Ascending aorta (tissue), 2 donors: Measurements from ENCODE around the gene HSPA2. TPM values are rescaled to one million over a fixed set of nuclear protein-coding genes. Genes with fewer than 3 reads are reported as not detected.

Source experiments
- DNase-seq, 2 donors: peaks; one replicate each; pipeline ENCODE4 v3.0.0-alpha.2; 2019; ENCODE audit warnings: low spot score in 2 of 2
- H3K27ac ChIP-seq, 2 donors: fragments of 200-600 bp; sonication (generic); one replicate each; pipeline ENCODE4 v1.5.1; 2016 to 2017; ENCODE audit warnings: mild to moderate bottlenecking in 1 of 2
- H3K27me3 ChIP-seq: fragments of 200-600 bp; sonication (generic); one replicate; pipeline ENCODE4 v1.5.1; 2017
- H3K36me3 ChIP-seq, 2 donors: fragments of 200-600 bp; sonication (generic); one replicate each; pipeline ENCODE4 v1.5.1; 2016
- H3K4me1 ChIP-seq, 2 donors: fragments of 200-600 bp; sonication (generic); one replicate each; pipeline ENCODE4 v1.5.1; 2016 to 2017; ENCODE audit warnings: mild to moderate bottlenecking in 1 of 2
- H3K4me3 ChIP-seq, 2 donors: fragments of 200-600 bp; sonication (generic); one replicate each; pipeline ENCODE4 v1.5.1; 2016 to 2017; ENCODE audit warnings: mild to moderate bottlenecking in 1 of 2
- H3K9me3 ChIP-seq, 2 donors: fragments of 200-600 bp; sonication (generic); one replicate each; pipeline ENCODE4 v1.5.1; 2016
- intact Hi-C: fragments of 100-400 bp; cut with DNase I; formaldehyde crosslinking; loops from one replicate; pipeline ENCODE4 v1.15.1; 2023
- total RNA-seq: library from RNA; depleted of rRNA; stranded (reverse); fragments of >200 nt; gene quantifications from one replicate; pipeline ENCODE4 v1.1.0, GENCODE V29; 2016
- TF ChIP-seq, protein P1 (sequence below), 3 experiments: fragments of 200-600 bp in 2 of 3; fragments of 450-650 bp in 1 of 3; sonication (generic) in 2 of 3; IDR thresholded peaks; one replicate each; pipeline ENCODE4 v1.5.1; 2016 to 2019; ENCODE audit warnings: antibody characterized with exemption in 3 of 3, mild to moderate bottlenecking in 1 of 3, moderate library complexity in 1 of 3

HSPA2 gene
- total RNA-seq, result 22.9 TPM

DNA sequence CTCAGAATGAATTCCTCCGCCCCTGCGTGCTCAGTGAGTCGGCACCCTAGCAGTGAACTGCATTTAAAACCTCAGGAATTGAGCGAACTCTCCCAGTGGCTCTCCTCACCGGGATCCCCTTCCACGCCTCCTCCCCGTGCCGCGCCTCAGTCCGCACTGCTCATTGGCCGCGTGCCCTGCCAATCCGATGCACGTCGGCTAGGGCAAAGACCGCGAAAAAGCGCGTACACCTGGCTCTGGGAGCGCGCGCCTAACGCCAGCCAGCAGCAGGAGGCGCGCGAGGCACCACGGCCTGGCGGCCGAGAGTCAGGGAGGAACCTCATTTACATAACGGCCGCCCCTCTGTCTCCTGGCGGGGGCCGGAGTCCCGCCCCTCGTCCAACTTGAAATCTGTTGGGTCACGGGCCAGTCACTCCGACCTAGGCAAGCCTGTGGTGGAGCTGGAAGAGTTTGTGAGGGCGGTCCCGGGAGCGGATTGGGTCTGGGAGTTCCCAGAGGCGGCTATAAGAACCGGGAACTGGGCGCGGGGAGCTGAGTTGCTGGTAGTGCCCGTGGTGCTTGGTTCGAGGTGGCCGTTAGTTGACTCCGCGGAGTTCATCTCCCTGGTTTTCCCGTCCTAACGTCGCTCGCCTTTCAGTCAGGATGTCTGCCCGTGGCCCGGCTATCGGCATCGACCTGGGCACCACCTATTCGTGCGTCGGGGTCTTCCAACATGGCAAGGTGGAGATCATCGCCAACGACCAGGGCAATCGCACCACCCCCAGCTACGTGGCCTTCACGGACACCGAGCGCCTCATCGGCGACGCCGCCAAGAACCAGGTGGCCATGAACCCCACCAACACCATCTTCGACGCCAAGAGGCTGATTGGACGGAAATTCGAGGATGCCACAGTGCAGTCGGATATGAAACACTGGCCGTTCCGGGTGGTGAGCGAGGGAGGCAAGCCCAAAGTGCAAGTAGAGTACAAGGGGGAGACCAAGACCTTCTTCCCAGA, at the start of gene HSPA2:
Gene HSPA2 (plus strand): TSS at position 534 of the 995 bp plus-strand sequence. CDS start 109 bp downstream, at position 643.
- intact Hi-C loops, result loop anchor here (1.0 to 10.0 kb wide), 7 partner anchors 29 to 374 kb away; partner anchors contain the start of genes CHURC1 and ZBTB25
- Histone ChIP-seq H3K27me3 (no peaks in the 10 kb centered on the region), H3K27ac (peak within 1 kb of the TSS; percentile 87 to 93), H3K4me1 (peaks cover 0 to 10% of the 10 kb centered on the region in 2 donors), H3K36me3 (no peaks in the 10 kb centered on the region), H3K9me3 (no peaks in the 10 kb centered on the region), H3K4me3 (peak within 1 kb of the TSS; percentile 69 to 74)
- TF ChIP-seq, protein P1, sequence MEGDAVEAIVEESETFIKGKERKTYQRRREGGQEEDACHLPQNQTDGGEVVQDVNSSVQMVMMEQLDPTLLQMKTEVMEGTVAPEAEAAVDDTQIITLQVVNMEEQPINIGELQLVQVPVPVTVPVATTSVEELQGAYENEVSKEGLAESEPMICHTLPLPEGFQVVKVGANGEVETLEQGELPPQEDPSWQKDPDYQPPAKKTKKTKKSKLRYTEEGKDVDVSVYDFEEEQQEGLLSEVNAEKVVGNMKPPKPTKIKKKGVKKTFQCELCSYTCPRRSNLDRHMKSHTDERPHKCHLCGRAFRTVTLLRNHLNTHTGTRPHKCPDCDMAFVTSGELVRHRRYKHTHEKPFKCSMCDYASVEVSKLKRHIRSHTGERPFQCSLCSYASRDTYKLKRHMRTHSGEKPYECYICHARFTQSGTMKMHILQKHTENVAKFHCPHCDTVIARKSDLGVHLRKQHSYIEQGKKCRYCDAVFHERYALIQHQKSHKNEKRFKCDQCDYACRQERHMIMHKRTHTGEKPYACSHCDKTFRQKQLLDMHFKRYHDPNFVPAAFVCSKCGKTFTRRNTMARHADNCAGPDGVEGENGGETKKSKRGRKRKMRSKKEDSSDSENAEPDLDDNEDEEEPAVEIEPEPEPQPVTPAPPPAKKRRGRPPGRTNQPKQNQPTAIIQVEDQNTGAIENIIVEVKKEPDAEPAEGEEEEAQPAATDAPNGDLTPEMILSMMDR (IDR thresholded peaks at IDR 0.05), result peak; percentile 80 to 87 (median 86)
- DNase-seq, result peak; percentile 99 to 100

GRCh38 chr14:64491637-64492036, 48.9 kb upstream of the HSPA2 start:
- TF ChIP-seq, protein P1 (IDR thresholded peaks at IDR 0.05), result no peak
- H3K36me3 ChIP-seq, result peaks cover 23 to 43% of the 10 kb centered on the region in 2 donors

GRCh38 chr14:64493455-64493854, 47.1 kb upstream of the HSPA2 start:
- Histone ChIP-seq H3K4me1 (peaks cover 0 to 2% of the 10 kb centered on the region in 2 donors), H3K36me3 (peaks cover 16 to 32% of the 10 kb centered on the region in 2 donors), H3K4me3 (no peak overlapping the region), H3K27ac (no peak overlapping the region), H3K9me3 (no peaks in the 10 kb centered on the region), H3K27me3 (no peaks in the 10 kb centered on the region)
- intact Hi-C loops, result no loop called here
- TF ChIP-seq, protein P1 (IDR thresholded peaks at IDR 0.05), result no peak
- DNase-seq, result no peak

More at GRCh38 chr14:64491637-64492036, 48.9 kb upstream of the HSPA2 start:
- no peak for DNase-seq
- H3K27me3 ChIP-seq, result no peaks in the 10 kb centered on the region
- intact Hi-C loops, result no loop called here
- H3K9me3 ChIP-seq, result no peaks in the 10 kb centered on the region
- H3K27ac ChIP-seq, result no peak overlapping the region
- no peak overlapping the region for H3K4me3 ChIP-seq
- H3K4me1 ChIP-seq, result no peaks in the 10 kb centered on the region

DNA sequence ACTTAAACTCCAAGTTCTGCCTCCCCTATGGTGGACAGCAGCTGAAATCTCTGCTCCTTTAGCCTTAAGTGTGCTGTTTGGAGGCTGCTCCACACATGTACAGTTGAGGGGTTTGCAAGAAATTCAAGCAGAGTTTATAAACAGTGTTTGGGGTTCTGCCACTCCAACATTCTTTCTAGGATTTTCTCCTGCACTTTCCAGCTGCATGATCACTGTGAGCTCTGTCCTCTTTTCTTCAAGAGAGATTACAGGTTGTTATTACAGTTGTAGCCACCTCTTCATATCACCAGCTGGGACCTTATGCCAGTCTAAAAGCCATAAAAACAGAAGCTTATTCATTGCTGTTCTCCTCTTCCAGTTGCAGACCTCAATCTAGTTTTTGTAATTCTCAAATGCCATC, 45.3 kb upstream of the HSPA2 start:
- Histone ChIP-seq H3K4me3 (no peak overlapping the region), H3K9me3 (no peaks in the 10 kb centered on the region), H3K27ac (no peak overlapping the region), H3K4me1 (peaks cover 0 to 3% of the 10 kb centered on the region in 2 donors), H3K27me3 (no peaks in the 10 kb centered on the region), H3K36me3 (peaks cover 5 to 15% of the 10 kb centered on the region in 2 donors)
- no peak for DNase-seq
- TF ChIP-seq, protein P1 (IDR thresholded peaks at IDR 0.05), result no peak
- intact Hi-C loops, result no loop called here

DNA sequence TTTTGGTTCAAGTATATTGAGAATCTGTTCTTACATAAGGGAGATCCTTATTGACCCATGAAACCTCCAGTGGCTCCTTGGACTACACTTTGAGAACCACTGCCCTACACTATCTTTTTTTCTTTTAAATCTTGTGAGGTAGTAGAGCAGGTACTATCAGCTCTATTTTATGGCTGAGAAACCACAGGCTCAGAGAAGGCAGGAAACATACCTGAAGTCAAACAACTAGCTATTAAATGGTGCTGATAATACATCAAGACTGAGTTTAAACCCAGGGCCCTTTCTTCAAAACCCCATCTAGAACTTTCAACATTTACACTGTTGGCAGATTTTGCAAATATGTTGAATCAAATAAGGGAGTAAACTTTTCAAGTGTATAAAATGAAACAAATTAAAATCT, 43.8 kb upstream of the HSPA2 start:
- no peak overlapping the region for H3K27ac ChIP-seq
- TF ChIP-seq, protein P1 (IDR thresholded peaks at IDR 0.05), result no peak
- H3K4me3 ChIP-seq, result no peak overlapping the region
- peaks cover 6 to 18% of the 10 kb centered on the region in 2 donors for H3K4me1 ChIP-seq
- H3K9me3 ChIP-seq, result no peaks in the 10 kb centered on the region
- peaks cover 5 to 6% of the 10 kb centered on the region in 2 donors for H3K36me3 ChIP-seq
- no peak for DNase-seq
- no peaks in the 10 kb centered on the region for H3K27me3 ChIP-seq
- intact Hi-C loops, result no loop called here
